ENCODE data around the gene SOCS1.

GRCh38 chr16:11296706-11297491 is 40.9 kb upstream of the SOCS1 start:
- no peak for TF ChIP-seq CTCF (conservative IDR thresholded peaks at IDR 0.05; ENCODE audit: low read length)
- TF ChIP-seq EZH2phosphoT487 (IDR thresholded peaks at IDR 0.05; ENCODE audit: borderline replicate concordance): no peak

All from Loucy (cell line).